Endothelial cell of umbilical vein (primary cell): ENCODE measurements around the gene CGNL1.

Source experiments
- CTCF ChIP-seq, 2 donors: IDR thresholded peaks; 1 replicate in 1 of 2; 2 replicates in 1 of 2; pipeline ENCODE4 v1.5.1; 2011; ENCODE audit warnings: low read length in 2 of 2, mild to moderate bottlenecking in 2 of 2, moderate library complexity in 2 of 2, control low read depth in 1 of 2, inconsistent platforms in 1 of 2, low read depth in 1 of 2; ENCODE audit not compliant: insufficient read depth in 1 of 2; ENCODE audit errors: extremely low read depth in 1 of 2
- EZH2 ChIP-seq: IDR thresholded peaks from 2 replicates; pipeline ENCODE4 v1.6.1; 2012; ENCODE audit warnings: borderline replicate concordance, low read depth, mild to moderate bottlenecking, moderate library complexity, low read length, inconsistent platforms; ENCODE audit not compliant: severe bottlenecking
- FOS ChIP-seq: IDR thresholded peaks from 2 replicates; pipeline ENCODE4 v1.6.1; 2011; ENCODE audit warnings: mild to moderate bottlenecking, low read length, moderate library complexity, borderline replicate concordance; ENCODE audit not compliant: insufficient read depth
- GATA2 ChIP-seq: IDR thresholded peaks from 2 replicates; pipeline ENCODE4 v1.7.0; 2011; ENCODE audit warnings: low read depth, mild to moderate bottlenecking, moderate library complexity, mixed read lengths, low read length; ENCODE audit not compliant: insufficient read length, insufficient read depth
- JUN ChIP-seq: IDR thresholded peaks from 2 replicates; pipeline ENCODE4 v1.6.1; 2011; ENCODE audit warnings: borderline replicate concordance, low read depth; ENCODE audit not compliant: insufficient read length, insufficient read depth
- MAX ChIP-seq: IDR thresholded peaks from 2 replicates; pipeline ENCODE4 v1.6.1; 2011; ENCODE audit not compliant: insufficient read depth, insufficient read length
- MYC ChIP-seq: IDR thresholded peaks from one replicate; pipeline ENCODE4 v1.6.1; 2011; ENCODE audit warnings: mild to moderate bottlenecking, low read depth, low read length
- POLR2A ChIP-seq: IDR thresholded peaks from 2 replicates; pipeline ENCODE4 v1.6.1; 2012; ENCODE audit warnings: low read depth, mild to moderate bottlenecking, control low read depth, low read length
- POLR2AphosphoS5 ChIP-seq: IDR thresholded peaks from 2 replicates; pipeline ENCODE4 v1.6.1; 2012; ENCODE audit warnings: low read depth, mild to moderate bottlenecking, control low read depth, low read length, moderate library complexity; ENCODE audit not compliant: insufficient read depth

GRCh38 chr15:57540736-57541135, 164.4 kb downstream of the CGNL1 start:
- TF ChIP-seq MYC, result no peak
- no peak for TF ChIP-seq POLR2A
- no peak for TF ChIP-seq CTCF (IDR thresholded peaks at IDR 0.05; ENCODE audit: extremely low read depth in 1 of 2, insufficient read depth in 1 of 2, low read depth in 1 of 2, low read length in 2 of 2)
- no peak for TF ChIP-seq POLR2AphosphoS5
- TF ChIP-seq EZH2, result no peak
- no peak for TF ChIP-seq GATA2
- no peak for TF ChIP-seq JUN
- TF ChIP-seq FOS, result no peak
- TF ChIP-seq MAX, result no peak
